DMS53 (cell line): ENCODE measurements around the gene GZMA.
A peak's percentile ranks its signal among the peaks of the same experiment; 100 is the strongest.
"Not testable (repeated sequence)": the region's sequence is repeated elsewhere in the genome, so short reads cannot be mapped to it uniquely, and the experiment has no call there.

Source experiments
- DNase-seq: peaks from one replicate; lab custom pipeline; 2025; lab: John Stamatoyannopoulos, UW

GZMA gene

DNA sequence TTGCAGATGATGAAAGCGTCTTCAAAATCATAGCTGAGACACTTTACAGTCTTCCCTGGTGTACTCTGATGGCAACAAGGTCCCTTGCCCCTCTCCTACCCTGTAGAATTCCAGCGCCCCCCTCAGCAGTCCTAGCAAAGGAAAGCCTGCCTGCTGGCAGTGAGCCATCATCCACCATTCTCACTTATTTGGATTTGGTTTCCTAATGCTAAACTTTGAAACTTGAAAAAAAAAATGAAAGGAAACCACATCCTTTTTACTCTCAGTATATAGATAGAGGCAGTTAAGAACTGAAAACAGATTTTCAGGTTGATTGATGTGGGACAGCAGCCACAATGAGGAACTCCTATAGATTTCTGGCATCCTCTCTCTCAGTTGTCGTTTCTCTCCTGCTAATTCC lies at the start of gene GZMA:
Gene GZMA, plus strand, starts transcription at position 299 of the 400 bp plus-strand sequence. Its CDS starts 37 bp downstream, at position 336.
- DNase-seq, result no peak

GRCh38 chr5:55055183-55055582 lies 47.3 kb upstream of the GZMA start:
- peak; percentile 37 for DNase-seq

DNA sequence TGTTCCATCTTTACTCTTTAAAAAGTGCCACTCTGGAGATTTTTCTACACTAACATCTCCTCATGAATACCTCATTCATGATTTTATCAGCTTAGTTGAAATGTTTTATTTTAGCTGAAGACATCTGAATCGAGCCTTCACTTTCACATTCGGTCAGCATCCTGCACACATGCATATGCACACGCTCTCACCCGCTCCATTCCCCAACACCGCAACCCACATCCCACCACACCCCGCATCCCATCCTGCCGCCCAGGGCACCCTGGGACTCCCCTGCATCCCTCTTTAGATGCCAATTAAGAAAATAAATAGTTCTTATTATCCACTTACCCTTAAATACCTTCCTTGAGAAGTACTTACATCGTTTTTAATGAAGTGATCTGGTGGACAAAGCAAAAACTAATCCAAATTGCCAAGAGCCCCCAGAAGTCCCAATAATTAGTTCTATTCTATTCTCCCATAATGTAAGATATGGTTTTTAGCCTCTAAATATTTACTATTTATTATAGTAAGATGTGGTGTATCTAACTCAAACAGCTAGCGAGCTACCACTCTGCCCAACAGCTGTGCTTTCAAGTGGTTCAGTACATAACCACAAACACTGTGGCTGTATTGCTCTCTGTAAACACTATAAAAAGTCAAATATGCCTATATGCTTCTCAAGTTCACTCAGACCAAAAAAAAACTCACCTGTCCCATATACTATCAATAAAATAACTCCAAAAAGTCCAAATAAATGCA lies 40.2 kb upstream of the GZMA start:
- peak; percentile 86 for DNase-seq

- peak; percentile 30 for DNase-seq
These were observed 39.1 kb upstream of the GZMA start for GRCh38 chr5:55063220-55063863.

GRCh38 chr5:55063899-55064298 lies 38.5 kb upstream of the GZMA start:
- DNase-seq, result no peak

DNA sequence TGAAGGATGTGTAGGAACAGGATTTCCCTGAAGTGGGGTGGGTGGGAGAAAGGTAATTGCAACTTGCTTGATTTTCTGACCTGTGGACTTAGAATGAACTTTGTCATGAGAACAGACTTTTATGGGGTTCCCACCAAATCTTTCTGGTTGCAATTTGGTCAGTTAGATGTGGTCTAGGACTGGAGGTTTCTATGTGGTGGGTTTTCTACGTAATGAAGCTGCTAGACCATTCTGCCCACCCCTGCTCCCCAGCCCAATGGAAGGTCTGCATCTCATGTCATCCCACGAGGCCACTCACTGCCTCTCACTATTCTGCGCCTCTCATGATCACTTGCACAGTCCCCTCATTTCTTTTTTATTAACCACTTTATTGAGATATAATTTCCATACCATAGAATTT lies 37.9 kb upstream of the GZMA start:
- no peak for DNase-seq

- DNase-seq, result no peak
These were observed 36.2 kb upstream of the GZMA start for GRCh38 chr5:55066277-55066676.

DNA sequence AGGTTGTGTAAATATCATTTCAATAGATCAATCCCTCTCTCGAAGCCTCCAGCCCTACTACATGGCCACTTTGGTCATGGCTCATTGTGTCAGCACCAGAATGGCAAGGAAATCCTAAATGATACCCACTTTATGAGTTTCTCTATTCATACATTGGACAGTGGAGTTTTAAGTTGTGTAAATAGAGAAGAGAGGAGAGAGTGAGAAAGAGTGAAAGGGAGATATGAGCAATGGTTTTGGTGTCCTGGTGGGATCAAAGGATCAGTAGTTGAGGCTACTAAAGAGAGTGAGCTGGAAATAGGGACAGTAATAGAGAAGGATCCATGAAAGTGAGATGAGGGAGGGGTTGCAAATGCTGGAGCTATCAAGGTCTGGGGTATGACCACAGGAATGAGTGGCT lies 31.5 kb upstream of the GZMA start:
- DNase-seq, result no peak

DNA sequence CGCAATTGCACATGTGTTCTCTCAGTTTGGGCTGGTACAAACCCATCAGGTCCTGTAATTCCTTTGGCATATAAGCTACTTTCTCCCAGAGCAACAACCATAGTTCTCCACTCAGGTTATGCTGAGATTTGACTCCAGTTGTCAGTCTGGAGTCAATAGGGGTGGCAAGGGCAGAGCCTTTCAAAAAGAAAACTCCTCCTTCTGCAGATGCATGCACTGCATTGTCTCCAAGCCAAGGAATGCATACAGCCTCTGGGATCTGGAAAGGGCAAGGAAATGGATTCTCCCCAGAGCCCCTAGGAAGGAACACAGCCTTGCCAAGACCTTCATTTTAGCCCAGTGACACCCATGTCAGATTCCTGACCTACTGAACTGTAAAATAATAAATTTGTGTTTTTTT lies 31.0 kb upstream of the GZMA start:
- DNase-seq, result no peak

- DNase-seq, result no peak
These were observed 29.8 kb upstream of the GZMA start for GRCh38 chr5:55072666-55073065.

- no peak for DNase-seq
These were observed 29.2 kb upstream of the GZMA start for GRCh38 chr5:55073211-55073610.

- DNase-seq, result no peak
These were observed 20.9 kb upstream of the GZMA start for GRCh38 chr5:55081541-55081940.

GRCh38 chr5:55089301-55089700 lies 13.1 kb upstream of the GZMA start:
- not testable (repeated sequence) for DNase-seq

DNA sequence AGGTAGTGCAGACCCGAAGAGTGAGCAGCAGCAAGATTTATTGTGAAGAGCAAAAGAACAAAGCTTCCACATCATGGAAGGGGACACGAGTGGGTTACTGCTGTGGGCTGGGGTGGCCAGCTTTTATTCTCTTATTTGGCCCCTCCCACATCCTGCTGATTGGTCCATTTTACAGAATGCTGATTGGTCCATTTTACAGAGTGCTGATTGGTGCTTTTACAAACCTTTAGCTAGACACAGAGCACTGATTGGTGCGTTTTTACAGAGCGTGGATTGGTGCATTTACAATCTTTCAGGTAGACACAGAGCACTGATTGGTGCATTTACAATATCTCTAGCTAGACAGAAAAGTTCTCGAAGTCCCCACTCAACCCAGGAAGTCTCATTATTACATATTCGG lies 11.4 kb upstream of the GZMA start:
- DNase-seq, result not testable (repeated sequence)

DNA sequence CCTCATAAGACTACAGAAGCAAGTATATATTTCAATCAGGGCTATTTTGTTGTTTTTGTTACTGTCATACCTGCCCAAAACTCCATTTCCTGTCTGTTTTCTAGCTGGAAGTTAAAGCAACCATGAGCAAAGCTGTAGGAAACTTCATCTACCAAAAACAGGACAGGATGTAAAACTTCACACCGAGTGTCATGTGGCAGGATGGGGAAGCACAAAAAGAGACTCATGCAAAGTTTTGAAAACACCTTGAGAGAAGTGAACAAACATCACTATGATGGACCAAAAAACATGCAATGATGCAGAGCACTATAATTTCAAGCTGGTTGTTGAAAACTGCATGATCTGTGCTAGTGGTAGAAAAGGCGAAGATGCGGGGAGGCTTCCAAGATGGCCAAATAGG lies 6.3 kb upstream of the GZMA start:
- DNase-seq, result no peak

DNA sequence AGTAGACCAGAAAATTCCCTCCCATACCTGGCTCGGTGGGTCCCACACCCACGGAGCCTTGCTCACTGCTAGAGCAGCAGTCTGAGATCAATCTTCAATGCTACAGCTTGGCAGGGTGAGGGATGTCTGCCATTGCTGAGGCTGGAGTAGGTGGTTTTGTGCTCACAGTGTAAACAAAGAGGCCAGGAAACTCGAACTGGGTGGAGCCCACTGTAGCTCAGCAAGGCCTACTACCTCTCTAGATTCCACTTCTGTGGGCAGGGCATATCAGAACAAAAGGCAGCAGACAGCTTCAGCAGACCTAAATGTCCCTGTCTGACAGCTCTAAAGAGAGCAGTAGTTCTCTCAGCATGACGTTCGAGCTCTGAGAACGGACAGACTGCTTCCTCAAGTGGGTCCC lies 5.6 kb upstream of the GZMA start:
- DNase-seq, result peak; percentile 51

- not testable (repeated sequence) for DNase-seq
These were observed 1.3 kb upstream of the GZMA start for GRCh38 chr5:55101148-55101547.

GRCh38 chr5:55101556-55102276 lies 730 bp upstream of the GZMA start:
- no peak for DNase-seq

DNA sequence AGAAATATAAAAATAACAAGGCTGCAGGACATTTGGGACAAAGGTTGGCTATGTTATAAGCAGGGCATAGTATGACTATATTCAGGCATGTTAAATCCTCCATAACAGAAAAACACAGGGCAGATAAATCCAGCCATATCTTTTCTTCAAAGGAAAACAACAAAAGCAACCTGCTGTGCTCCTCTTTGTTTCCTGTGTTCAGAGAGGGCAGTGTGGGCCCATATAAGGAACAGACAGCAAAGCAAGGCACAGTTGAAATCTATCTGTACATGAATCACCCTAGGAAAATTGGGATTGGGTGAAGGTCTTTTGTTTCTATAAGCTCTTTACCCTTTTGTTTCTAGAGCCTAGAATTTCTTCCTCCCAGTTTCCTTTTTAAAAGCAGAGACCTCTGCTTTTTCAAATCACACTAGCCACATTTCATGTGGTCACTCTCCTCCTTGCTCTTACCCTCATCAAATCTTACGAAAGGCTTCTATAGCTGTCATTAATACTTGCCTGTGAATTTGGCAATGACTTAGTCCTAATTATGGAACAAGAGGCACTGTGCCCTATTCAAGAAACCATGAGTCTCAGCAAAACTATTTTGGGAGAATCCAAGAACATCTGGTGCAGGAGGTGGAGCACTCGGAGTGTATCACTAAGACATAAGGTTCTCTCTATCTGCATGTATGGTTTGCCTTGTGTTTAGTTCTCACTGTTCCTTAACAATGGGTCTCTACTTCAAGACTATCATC lies 1.8 kb downstream of the GZMA start:
- DNase-seq, result no peak

GRCh38 chr5:55104946-55105701 lies 2.7 kb downstream of the GZMA start:
- DNase-seq, result no peak

GRCh38 chr5:55105976-55106375 lies 3.5 kb downstream of the GZMA start:
- DNase-seq, result not testable (repeated sequence)

GRCh38 chr5:55108661-55109060 lies 6.2 kb downstream of the GZMA start:
- no peak for DNase-seq
